GM21526 (cell line): ENCODE measurements around the gene SNED1.

Experiments used
- ATAC-seq: cut with Tn5 transposase; IDR thresholded peaks from one replicate; pipeline ENCODE4 v1.9.1; 2021; ENCODE audit warnings: moderate library complexity; ENCODE audit not compliant: unreplicated experiment, low FRiP score

SNED1 gene

GRCh38 chr2:241120440-241120839 lies 122.0 kb downstream of the SNED1 start:
- no peak for ATAC-seq

GRCh38 chr2:241121008-241121407 lies 122.6 kb downstream of the SNED1 start:
- no peak for ATAC-seq

GRCh38 chr2:241122376-241123002 lies 124.1 kb downstream of the SNED1 start:
- ATAC-seq, result no peak

- ATAC-seq, result no peak
Measured at GRCh38 chr2:241123816-241124536, 125.6 kb downstream of the SNED1 start.

DNA sequence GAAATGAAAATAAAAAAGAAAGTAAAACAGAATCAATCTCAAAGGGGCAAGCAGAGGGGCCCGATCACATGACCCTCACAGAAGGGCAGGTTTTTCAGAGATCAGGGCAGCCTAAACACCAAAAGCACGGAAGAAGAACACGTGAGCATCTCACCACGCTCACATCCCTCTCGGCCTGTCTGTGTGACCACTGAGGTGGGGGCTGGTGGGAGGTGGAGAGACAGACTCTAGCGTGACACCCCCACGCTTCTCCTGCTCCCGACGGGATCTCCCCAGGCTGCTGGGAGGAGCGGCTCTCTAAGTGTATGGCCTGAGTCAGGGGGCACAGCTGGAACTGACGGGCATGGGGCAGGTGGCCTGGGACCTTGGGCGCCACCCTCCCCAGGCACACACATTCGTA lies 127.2 kb downstream of the SNED1 start:
- no peak for ATAC-seq

DNA sequence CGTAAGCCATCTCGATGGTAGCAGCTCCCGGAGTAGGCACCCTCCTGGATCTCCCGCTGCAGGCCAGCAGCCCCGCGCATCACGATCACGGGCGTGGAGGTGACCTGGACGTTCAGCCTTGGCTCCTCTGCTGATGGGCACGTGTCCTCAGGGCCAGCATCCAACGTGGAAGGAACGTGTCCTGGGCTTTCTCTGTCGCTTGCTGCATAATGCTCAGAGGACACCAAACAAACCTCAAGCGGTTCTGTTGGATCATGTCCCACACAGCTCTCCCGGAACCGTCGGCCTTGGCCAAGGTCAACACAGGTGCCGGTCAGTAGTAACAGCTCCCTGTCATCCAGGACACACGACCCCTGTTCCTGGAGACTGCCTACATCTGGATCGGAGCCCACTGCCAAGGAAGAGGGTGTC lies 127.8 kb downstream of the SNED1 start:
- no peak for ATAC-seq

- ATAC-seq, result no peak
Measured at GRCh38 chr2:241126771-241127202, 128.4 kb downstream of the SNED1 start.

- no peak for ATAC-seq
Measured at GRCh38 chr2:241128266-241128665, 129.8 kb downstream of the SNED1 start.

- no peak for ATAC-seq
Measured at GRCh38 chr2:241129086-241129871, 130.9 kb downstream of the SNED1 start.

- no peak for ATAC-seq
Measured at GRCh38 chr2:241130316-241130715, 131.9 kb downstream of the SNED1 start.

DNA sequence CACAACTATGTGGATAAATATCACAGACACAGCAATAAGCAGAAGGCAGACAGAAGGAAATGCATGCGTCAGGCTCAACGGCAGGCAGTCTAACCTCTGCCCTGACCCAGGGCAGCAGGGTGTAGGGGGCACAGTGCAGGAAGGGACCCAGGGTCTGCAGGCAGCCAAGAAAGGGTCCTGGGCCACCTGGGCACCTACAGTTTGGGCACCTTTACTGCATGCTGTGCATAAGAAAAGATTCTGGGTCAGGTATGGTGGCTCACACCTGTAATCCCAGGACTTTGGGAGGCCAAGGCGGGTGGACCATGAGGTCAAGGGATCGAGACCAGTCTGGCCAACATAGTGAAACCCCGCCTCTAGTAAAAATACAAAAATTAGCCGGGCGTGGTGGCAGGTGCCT lies 133.1 kb downstream of the SNED1 start:
- no peak for ATAC-seq

DNA sequence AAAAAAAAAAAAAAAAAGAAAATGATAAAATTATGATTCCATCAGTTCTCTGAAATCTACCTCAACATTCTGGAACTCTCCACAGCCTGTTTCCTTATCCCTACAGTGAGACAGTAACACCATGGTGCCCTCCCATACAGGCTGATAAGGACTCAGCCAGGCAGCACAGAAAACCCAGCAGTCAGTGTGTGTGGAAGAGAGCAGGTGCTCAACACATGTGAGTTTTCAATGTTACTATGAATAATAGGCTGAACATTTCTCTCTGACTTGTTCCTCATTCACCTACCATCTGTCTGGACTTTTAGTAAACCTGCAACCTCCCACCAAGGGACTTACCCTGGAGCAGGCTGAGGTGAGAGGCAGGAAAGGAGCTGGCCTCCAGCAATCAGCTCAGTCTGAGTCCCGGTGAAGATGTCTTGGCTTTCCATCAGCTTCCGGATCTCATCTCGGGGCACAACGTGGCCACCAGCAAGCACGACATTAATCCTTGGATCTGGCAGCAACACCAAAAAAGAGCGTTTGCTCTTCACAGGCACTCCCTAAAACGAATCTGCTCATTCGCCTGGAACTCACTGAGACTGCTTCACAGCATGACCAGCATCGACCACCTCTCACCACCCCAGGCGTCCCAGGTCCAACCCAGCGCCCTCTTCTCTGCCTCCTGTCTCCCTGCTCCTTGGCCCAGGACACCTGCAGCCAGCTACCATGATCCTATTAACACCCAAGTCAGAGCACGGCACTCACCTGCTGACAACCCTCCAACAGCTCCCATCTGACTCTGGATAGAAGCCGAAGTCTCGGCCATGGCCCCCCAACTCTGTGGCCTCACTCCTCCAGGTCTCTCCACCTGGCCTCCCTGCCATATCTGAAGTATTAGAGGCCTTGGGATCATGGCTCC lies 134.4 kb downstream of the SNED1 start:
- no peak for ATAC-seq

GRCh38 chr2:241133436-241133820 lies 135.0 kb downstream of the SNED1 start:
- ATAC-seq, result no peak

DNA sequence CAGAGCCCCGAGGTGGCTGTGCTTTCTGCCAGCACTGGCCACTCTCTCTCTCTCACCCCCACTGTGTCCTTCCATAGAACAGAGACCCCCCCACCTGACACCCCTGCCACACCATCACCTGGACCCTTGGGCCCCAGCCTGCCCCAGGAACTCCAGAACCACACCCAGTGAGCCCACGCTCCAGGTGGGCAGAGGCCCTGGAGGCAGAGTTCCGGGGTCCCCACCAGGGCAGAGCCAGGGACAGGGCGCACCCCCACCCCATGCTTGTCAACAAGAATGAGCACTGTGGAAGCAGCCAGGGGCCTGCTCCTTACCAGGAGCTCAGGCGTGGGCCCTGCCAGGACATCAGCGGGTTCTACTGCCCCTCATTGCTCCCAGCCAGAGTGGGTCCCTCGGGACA lies 136.3 kb downstream of the SNED1 start:
- no peak for ATAC-seq

DNA sequence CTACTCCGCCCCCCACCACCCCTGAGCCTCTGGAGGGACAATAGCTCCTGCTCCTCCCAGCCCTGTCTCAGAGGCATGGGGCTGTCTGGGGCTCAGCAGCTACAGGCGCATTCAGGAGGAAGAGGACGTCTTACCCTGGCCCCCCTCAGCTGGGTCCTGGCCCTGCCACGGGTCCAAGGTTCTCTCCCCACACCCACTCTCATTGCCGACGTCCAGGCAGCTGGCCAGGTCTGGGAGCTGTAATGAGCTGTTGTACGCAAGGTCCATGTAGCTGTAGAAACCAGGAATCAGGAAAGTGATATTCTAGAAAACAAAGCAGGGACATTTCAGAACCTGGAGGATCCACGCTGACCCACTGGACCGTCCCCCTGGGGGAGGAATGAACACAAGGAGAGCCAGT lies 137.3 kb downstream of the SNED1 start:
- ATAC-seq, result no peak

DNA sequence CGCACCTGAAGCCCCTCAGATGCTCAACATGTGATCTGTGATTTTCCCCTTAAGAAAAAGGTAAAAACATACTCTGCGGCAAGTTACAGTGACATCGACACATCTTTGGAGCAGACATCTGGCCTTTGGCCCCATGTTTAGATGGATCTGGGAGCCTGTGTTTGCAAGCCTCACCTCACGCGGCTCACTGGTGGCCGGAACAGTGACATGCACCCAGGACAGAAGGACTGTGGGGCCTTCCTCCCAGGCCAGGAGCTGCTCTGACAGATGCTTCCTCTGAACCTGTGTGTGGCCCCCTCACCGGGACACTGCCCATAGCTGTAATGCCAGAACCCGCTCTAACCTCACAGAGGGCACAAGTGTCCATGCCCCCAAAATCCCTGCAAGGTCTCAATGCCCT lies 137.8 kb downstream of the SNED1 start:
- ATAC-seq, result no peak

DNA sequence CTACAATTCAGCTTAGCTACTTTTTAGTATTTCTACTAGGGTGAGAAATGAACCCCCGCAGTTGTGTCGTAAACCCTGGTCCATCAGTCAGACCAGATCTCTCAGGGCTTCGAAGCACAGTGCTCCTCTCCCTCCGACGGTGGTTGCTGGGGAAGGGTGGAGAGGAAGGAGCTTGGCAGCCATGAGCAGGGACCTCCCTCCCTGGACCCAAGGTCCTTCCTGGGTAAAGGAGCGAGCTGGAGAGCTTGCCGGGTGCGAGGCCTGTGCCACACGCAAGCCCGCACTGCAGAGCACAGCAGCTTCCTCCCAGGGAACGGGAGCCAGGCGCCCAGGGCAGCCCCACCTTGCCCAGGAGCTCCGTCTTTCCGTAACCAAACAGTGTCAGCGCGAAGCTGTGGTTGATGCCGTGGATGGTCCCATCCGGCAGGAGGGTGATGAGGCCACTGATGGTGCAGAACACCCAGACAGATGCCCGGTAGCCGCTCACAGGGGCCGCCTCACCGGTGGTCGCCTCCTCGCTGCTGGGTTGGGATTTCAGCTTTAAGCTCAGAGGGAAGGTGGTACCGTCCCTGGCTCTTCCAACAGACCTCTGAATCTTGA lies 138.3 kb downstream of the SNED1 start:
- ATAC-seq, result no peak

- ATAC-seq, result no peak
Measured at GRCh38 chr2:241137276-241138190, 139.1 kb downstream of the SNED1 start.

- ATAC-seq, result no peak
Measured at GRCh38 chr2:241138471-241138870, 140.1 kb downstream of the SNED1 start.
